Liver (tissue), 9 donors: ENCODE results near the gene NKX1-1. TPM values are rescaled to one million over a fixed set of nuclear protein-coding genes. Genes with fewer than 3 reads are reported as not detected.

ENCODE experiments used
- DNase-seq: peaks from one replicate; pipeline ENCODE4 v3.0.0-alpha.2; 2017; ENCODE audit warnings: low spot score
- H3K27ac ChIP-seq, 2 donors: one replicate each; pipeline ENCODE4 v1.7.0; 2013; ENCODE audit warnings: inconsistent platforms in 2 of 2, low read length in 2 of 2, control low read depth in 1 of 2, low read depth in 1 of 2, mild to moderate bottlenecking in 1 of 2
- H3K27me3 ChIP-seq, 4 donors: one replicate each; pipeline versions ENCODE4 v1.6.1 to v1.7.0; 2013; ENCODE audit warnings: low read length in 3 of 4, inconsistent platforms in 1 of 4, mild to moderate bottlenecking in 1 of 4, moderate library complexity in 1 of 4; ENCODE audit not compliant: control insufficient read depth in 4 of 4, insufficient read depth in 4 of 4
- H3K36me3 ChIP-seq, 4 donors: one replicate each; pipeline versions ENCODE4 v1.6.1 to v1.7.0; 2013; ENCODE audit warnings: low read length in 3 of 4, mild to moderate bottlenecking in 3 of 4, low read depth in 1 of 4, moderate library complexity in 1 of 4; ENCODE audit not compliant: control insufficient read depth in 4 of 4, insufficient read depth in 3 of 4
- H3K4me1 ChIP-seq, 4 donors: one replicate each; pipeline versions ENCODE4 v1.6.1 to v1.7.0; 2013; ENCODE audit warnings: low read length in 3 of 4, mild to moderate bottlenecking in 3 of 4, moderate library complexity in 1 of 4; ENCODE audit not compliant: control insufficient read depth in 4 of 4, insufficient read depth in 4 of 4
- H3K4me3 ChIP-seq, 3 donors: one replicate each; pipeline versions ENCODE4 v1.6.1 to v1.7.0; 2013; ENCODE audit warnings: low read length in 3 of 3, control low read depth in 1 of 3, low read depth in 1 of 3, mild to moderate bottlenecking in 1 of 3
- H3K9ac ChIP-seq, 2 donors: one replicate each; pipeline ENCODE4 v1.7.0; 2013; ENCODE audit warnings: low read length in 2 of 2, mild to moderate bottlenecking in 2 of 2, moderate library complexity in 2 of 2, control low read depth in 1 of 2, low read depth in 1 of 2
- H3K9me3 ChIP-seq, 4 donors: one replicate each; pipeline versions ENCODE4 v1.6.1 to v1.7.0; 2013; ENCODE audit warnings: low read length in 3 of 4; ENCODE audit not compliant: control insufficient read depth in 4 of 4
- FOXA1 ChIP-seq: IDR thresholded peaks from 2 replicates; pipeline ENCODE4 v1.6.1; 2016; ENCODE audit warnings: antibody characterized with exemption
- FOXA2 ChIP-seq: IDR thresholded peaks from 2 replicates; pipeline ENCODE4 v1.6.1; 2016; ENCODE audit warnings: antibody characterized with exemption
- GABPA ChIP-seq, 2 donors: IDR thresholded peaks in 1 of 2; conservative IDR thresholded peaks in 1 of 2; 2 replicates each; pipeline ENCODE4 v1.6.1; 2016; ENCODE audit warnings: antibody characterized with exemption in 2 of 2, mild to moderate bottlenecking in 1 of 2, moderate library complexity in 1 of 2
- HNF4A ChIP-seq, 2 donors: conservative IDR thresholded peaks; 2 replicates each; pipeline ENCODE4 v1.6.1; 2016; ENCODE audit warnings: antibody characterized with exemption in 2 of 2, mild to moderate bottlenecking in 2 of 2
- HNF4G ChIP-seq: IDR thresholded peaks from 2 replicates; pipeline ENCODE4 v1.6.1; 2016; ENCODE audit warnings: antibody characterized with exemption
- JUND ChIP-seq, 2 donors: IDR thresholded peaks; 2 replicates each; pipeline ENCODE4 v1.6.1; 2016; ENCODE audit warnings: antibody characterized with exemption in 2 of 2
- NR2F2 ChIP-seq: IDR thresholded peaks from 2 replicates; pipeline ENCODE4 v1.6.1; 2016; ENCODE audit warnings: antibody characterized with exemption
- RAD21 ChIP-seq, 2 donors: IDR thresholded peaks; 2 replicates each; pipeline ENCODE4 v1.6.1; 2016; ENCODE audit warnings: antibody characterized with exemption in 2 of 2, mild to moderate bottlenecking in 2 of 2
- RXRA ChIP-seq, 2 donors: IDR thresholded peaks; 2 replicates each; pipeline ENCODE4 v1.6.1; 2017 to 2018; ENCODE audit warnings: antibody characterized with exemption in 2 of 2, mild to moderate bottlenecking in 1 of 2
- SP1 ChIP-seq: IDR thresholded peaks from 2 replicates; pipeline ENCODE4 v1.6.1; 2018; ENCODE audit warnings: antibody characterized with exemption, mild to moderate bottlenecking
- TAF1 ChIP-seq: conservative IDR thresholded peaks from 2 replicates; pipeline ENCODE4 v1.6.1; 2016; ENCODE audit warnings: antibody characterized with exemption, mild to moderate bottlenecking
- YY1 ChIP-seq: IDR thresholded peaks from 2 replicates; pipeline ENCODE4 v1.6.1; 2016; ENCODE audit warnings: antibody characterized with exemption, mild to moderate bottlenecking
- WGBS: extraction: QIAGEN DNeasy Blood & Tissue Kit; methylation state at CpG from one replicate; pipeline ENCODE4 v1.1.7; 2013; 5-methylcytosine and 5-hydroxymethylcytosine counted together
- polyA plus RNA-seq, 2 donors: library from polyadenylated mRNA; stranded (reverse) in 1 of 2; unstranded in 1 of 2; fragments of 200-250 nt in 1 of 2; fragments of >200 nt in 1 of 2; fragmentation: Nextera tagmentation in 1 of 2; extraction: Ambion mirVana in 1 of 2; gene quantifications; one replicate each; pipeline versions ENCODE4 v1.2.1 to v1.2.3, GENCODE V29; 2013 to 2015
- total RNA-seq, 2 donors: library from RNA; depleted of rRNA; stranded (reverse); fragments of >200 nt; gene quantifications; one replicate each; pipeline ENCODE4 v1.2.3, GENCODE V29; 2014
- TF ChIP-seq, protein P1 (sequence below): IDR thresholded peaks from 2 replicates; pipeline ENCODE4 v1.6.1; 2016; ENCODE audit warnings: antibody characterized with exemption
- TF ChIP-seq, protein P2 (sequence below): IDR thresholded peaks from 2 replicates; pipeline ENCODE4 v1.6.1; 2016; ENCODE audit warnings: antibody characterized with exemption
- TF ChIP-seq, protein P3 (sequence below): IDR thresholded peaks from 2 replicates; pipeline ENCODE4 v1.6.1; 2016; ENCODE audit warnings: antibody characterized with exemption, mild to moderate bottlenecking
- TF ChIP-seq, protein P4 (sequence below): fragments of 150-350 bp; IDR thresholded peaks from 2 replicates; pipeline ENCODE4 v1.5.1; 2017; ENCODE audit warnings: improper control_type of control experiment, low read depth, low read length; ENCODE audit not compliant: missing input control
- donor health status: healthy.
- donor health status: healthy.
- donor health status: healthy.
- donor health status: healthy.
- donor health status: healthy.

The NKX1-1 gene
- total and polyA plus RNA-seq, 4 donors = not detected

DNA sequence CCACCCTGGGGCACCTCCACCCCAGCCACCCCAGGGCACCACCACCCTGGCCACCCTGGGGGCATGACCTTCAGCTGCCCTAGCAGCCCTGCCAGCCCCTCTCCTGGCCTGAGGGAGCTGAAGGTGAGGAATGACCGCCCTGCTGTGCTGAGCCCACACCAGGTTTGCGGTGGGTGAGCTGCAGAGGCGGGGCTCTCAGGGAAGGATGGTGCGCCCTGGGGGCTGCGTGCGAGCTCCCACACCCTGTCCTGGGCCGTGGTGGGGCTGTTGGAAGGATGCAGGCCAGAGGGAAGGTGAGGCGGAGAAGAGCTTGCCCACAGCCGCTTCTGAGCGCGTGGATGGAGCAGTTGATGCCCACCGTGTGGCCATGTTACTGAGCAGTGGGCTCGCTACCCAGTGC is 41.5 kb downstream of the NKX1-1 start:
- H3K9ac ChIP-seq = no peak overlapping the region
- no peak for TF ChIP-seq RXRA (IDR thresholded peaks at IDR 0.05)
- TF ChIP-seq HNF4A (conservative IDR thresholded peaks at IDR 0.05) = no peak
- no peak for TF ChIP-seq NR2F2
- no peak for TF ChIP-seq GABPA (IDR thresholded peaks at IDR 0.05 in 1 of 2, conservative IDR thresholded peaks at IDR 0.05 in 1 of 2)
- TF ChIP-seq FOXA2 = no peak
- TF ChIP-seq, protein P1, sequence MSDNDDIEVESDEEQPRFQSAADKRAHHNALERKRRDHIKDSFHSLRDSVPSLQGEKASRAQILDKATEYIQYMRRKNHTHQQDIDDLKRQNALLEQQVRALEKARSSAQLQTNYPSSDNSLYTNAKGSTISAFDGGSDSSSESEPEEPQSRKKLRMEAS = no peak
- TF ChIP-seq SP1 = no peak
- TF ChIP-seq TAF1 = no peak
- TF ChIP-seq FOXA1 = no peak
- no peak for TF ChIP-seq RAD21 (IDR thresholded peaks at IDR 0.05)
- no peak for TF ChIP-seq JUND (IDR thresholded peaks at IDR 0.05)
- TF ChIP-seq, protein P2, sequence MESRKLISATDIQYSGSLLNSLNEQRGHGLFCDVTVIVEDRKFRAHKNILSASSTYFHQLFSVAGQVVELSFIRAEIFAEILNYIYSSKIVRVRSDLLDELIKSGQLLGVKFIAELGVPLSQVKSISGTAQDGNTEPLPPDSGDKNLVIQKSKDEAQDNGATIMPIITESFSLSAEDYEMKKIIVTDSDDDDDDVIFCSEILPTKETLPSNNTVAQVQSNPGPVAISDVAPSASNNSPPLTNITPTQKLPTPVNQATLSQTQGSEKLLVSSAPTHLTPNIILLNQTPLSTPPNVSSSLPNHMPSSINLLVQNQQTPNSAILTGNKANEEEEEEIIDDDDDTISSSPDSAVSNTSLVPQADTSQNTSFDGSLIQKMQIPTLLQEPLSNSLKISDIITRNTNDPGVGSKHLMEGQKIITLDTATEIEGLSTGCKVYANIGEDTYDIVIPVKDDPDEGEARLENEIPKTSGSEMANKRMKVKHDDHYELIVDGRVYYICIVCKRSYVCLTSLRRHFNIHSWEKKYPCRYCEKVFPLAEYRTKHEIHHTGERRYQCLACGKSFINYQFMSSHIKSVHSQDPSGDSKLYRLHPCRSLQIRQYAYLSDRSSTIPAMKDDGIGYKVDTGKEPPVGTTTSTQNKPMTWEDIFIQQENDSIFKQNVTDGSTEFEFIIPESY = no peak
- H3K4me1 ChIP-seq = peaks cover 2 to 8% (median 4%) of the 10 kb centered on the region in 4 donors
- no peaks in the 10 kb centered on the region for H3K9me3 ChIP-seq
- 96% methylated on average over 13 of the region's 13 CpGs for WGBS
- peaks cover 0 to 6% (median 2%) of the 10 kb centered on the region in 4 donors for H3K36me3 ChIP-seq
- H3K27ac ChIP-seq = no peak overlapping the region
- no peak for DNase-seq
- H3K27me3 ChIP-seq = no peaks in the 10 kb centered on the region
- H3K4me3 ChIP-seq = no peak overlapping the region

DNA sequence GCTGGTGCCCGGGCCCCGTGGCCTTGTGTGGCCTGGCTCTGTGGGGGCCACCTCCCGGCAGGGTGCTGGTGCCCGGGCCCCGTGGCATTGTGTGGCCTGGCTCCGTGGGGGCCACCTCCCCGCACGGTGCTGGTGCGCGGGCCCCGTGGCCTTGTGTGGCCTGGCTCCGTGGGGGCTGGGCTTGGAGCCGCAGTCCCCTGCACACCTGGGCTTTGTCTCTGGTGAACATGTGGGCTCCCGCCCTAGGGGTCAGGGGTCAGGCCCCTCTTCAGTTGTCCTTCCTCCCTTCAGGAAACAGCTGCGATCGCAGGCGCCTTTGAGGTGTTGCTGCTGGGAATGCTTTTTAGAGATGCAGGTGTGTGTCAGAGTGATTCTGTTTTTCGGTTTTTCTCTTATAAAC is 42.0 kb downstream of the NKX1-1 start:
- Histone ChIP-seq H3K9me3 (no peaks in the 10 kb centered on the region), H3K4me1 (peaks cover 0 to 6% (median 4%) of the 10 kb centered on the region in 4 donors), H3K4me3 (no peak overlapping the region), H3K36me3 (peaks cover 0 to 6% (median 2%) of the 10 kb centered on the region in 4 donors), H3K9ac (no peak overlapping the region), H3K27me3 (no peaks in the 10 kb centered on the region), H3K27ac (no peak overlapping the region)
- TF ChIP-seq JUND (IDR thresholded peaks at IDR 0.05) (no peak), SP1 (no peak), FOXA2 (no peak), HNF4G (no peak), FOXA1 (no peak), GABPA (IDR thresholded peaks at IDR 0.05 in 1 of 2, conservative IDR thresholded peaks at IDR 0.05 in 1 of 2) (no peak), RAD21 (IDR thresholded peaks at IDR 0.05) (no peak), NR2F2 (no peak), TAF1 (no peak), HNF4A (conservative IDR thresholded peaks at IDR 0.05) (no peak), YY1 (no peak)
- TF ChIP-seq, protein P3, sequence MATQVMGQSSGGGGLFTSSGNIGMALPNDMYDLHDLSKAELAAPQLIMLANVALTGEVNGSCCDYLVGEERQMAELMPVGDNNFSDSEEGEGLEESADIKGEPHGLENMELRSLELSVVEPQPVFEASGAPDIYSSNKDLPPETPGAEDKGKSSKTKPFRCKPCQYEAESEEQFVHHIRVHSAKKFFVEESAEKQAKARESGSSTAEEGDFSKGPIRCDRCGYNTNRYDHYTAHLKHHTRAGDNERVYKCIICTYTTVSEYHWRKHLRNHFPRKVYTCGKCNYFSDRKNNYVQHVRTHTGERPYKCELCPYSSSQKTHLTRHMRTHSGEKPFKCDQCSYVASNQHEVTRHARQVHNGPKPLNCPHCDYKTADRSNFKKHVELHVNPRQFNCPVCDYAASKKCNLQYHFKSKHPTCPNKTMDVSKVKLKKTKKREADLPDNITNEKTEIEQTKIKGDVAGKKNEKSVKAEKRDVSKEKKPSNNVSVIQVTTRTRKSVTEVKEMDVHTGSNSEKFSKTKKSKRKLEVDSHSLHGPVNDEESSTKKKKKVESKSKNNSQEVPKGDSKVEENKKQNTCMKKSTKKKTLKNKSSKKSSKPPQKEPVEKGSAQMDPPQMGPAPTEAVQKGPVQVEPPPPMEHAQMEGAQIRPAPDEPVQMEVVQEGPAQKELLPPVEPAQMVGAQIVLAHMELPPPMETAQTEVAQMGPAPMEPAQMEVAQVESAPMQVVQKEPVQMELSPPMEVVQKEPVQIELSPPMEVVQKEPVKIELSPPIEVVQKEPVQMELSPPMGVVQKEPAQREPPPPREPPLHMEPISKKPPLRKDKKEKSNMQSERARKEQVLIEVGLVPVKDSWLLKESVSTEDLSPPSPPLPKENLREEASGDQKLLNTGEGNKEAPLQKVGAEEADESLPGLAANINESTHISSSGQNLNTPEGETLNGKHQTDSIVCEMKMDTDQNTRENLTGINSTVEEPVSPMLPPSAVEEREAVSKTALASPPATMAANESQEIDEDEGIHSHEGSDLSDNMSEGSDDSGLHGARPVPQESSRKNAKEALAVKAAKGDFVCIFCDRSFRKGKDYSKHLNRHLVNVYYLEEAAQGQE = no peak
- TF ChIP-seq, protein P4, sequence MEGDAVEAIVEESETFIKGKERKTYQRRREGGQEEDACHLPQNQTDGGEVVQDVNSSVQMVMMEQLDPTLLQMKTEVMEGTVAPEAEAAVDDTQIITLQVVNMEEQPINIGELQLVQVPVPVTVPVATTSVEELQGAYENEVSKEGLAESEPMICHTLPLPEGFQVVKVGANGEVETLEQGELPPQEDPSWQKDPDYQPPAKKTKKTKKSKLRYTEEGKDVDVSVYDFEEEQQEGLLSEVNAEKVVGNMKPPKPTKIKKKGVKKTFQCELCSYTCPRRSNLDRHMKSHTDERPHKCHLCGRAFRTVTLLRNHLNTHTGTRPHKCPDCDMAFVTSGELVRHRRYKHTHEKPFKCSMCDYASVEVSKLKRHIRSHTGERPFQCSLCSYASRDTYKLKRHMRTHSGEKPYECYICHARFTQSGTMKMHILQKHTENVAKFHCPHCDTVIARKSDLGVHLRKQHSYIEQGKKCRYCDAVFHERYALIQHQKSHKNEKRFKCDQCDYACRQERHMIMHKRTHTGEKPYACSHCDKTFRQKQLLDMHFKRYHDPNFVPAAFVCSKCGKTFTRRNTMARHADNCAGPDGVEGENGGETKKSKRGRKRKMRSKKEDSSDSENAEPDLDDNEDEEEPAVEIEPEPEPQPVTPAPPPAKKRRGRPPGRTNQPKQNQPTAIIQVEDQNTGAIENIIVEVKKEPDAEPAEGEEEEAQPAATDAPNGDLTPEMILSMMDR = no peak
- WGBS = 99% methylated on average over 18 of the region's 18 CpGs
- no peak for DNase-seq
